AG04449 (cell line): ENCODE results near the gene JMJD1C.

Experiments
- CTCF ChIA-PET: fragments of 350-600 bp; formaldehyde crosslinking; extraction: SDS; loops from one replicate; lab custom pipeline; 2021; ENCODE audit warnings: antibody characterized with exemption; lab: Yijun Ruan, JAX
- POLR2A ChIA-PET: fragments of 400-600, 350-600 bp; formaldehyde crosslinking; extraction: SDS; loops from one replicate; lab custom pipeline; 2020; ENCODE audit warnings: antibody characterized with exemption, inconsistent platforms; lab: Yijun Ruan, JAX
- DNase-seq: peaks from one replicate; pipeline ENCODE4 v3.0.0-alpha.2; 2010; ENCODE audit warnings: low read depth, low spot score
- H3K4me3 ChIP-seq: 2 replicates; pipeline ENCODE4 v1.5.1; 2011; ENCODE audit warnings: low read depth, mild to moderate bottlenecking, control low read depth, low read length
- TF ChIP-seq, protein P1 (sequence below): IDR thresholded peaks from one replicate; pipeline ENCODE4 v1.5.1; 2011; ENCODE audit warnings: mild to moderate bottlenecking, moderate library complexity, low read length, control low read depth, inconsistent platforms; ENCODE audit not compliant: insufficient read depth; ENCODE audit errors: missing control alignments

Gene JMJD1C

GRCh38 chr10:63318491-63318890 lies 147.3 kb downstream of the JMJD1C start:
- DNase-seq, result no peak
- ChIA-PET CTCF (no interaction called here), POLR2A (no interaction called here)
- TF ChIP-seq, protein P1, sequence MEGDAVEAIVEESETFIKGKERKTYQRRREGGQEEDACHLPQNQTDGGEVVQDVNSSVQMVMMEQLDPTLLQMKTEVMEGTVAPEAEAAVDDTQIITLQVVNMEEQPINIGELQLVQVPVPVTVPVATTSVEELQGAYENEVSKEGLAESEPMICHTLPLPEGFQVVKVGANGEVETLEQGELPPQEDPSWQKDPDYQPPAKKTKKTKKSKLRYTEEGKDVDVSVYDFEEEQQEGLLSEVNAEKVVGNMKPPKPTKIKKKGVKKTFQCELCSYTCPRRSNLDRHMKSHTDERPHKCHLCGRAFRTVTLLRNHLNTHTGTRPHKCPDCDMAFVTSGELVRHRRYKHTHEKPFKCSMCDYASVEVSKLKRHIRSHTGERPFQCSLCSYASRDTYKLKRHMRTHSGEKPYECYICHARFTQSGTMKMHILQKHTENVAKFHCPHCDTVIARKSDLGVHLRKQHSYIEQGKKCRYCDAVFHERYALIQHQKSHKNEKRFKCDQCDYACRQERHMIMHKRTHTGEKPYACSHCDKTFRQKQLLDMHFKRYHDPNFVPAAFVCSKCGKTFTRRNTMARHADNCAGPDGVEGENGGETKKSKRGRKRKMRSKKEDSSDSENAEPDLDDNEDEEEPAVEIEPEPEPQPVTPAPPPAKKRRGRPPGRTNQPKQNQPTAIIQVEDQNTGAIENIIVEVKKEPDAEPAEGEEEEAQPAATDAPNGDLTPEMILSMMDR, result no peak
- no peak overlapping the region for H3K4me3 ChIP-seq

DNA sequence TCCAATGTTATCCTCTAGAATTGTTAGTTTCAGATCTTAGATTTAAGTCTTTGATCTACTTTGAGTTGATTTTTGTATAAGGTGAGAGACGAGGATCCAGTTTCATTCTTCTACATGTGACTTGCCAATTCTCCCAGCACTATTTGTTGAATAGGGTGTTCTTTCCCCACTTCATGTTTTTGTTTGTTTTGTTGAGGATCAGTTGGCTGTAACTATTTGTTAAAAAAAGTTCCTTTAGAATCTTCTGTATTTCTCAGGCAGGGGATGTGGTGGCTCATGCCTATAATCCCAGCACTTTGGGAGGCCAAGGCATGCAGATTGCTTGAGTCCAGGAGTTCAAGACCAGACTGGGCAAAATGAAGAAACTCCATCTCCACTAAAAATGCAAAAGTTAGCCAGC lies 151.8 kb downstream of the JMJD1C start:
- POLR2A ChIA-PET, result no interaction called here
- CTCF ChIA-PET, result no interaction called here
- DNase-seq, result no peak
- TF ChIP-seq, protein P1, result no peak
- H3K4me3 ChIP-seq, result no peak overlapping the region

DNA sequence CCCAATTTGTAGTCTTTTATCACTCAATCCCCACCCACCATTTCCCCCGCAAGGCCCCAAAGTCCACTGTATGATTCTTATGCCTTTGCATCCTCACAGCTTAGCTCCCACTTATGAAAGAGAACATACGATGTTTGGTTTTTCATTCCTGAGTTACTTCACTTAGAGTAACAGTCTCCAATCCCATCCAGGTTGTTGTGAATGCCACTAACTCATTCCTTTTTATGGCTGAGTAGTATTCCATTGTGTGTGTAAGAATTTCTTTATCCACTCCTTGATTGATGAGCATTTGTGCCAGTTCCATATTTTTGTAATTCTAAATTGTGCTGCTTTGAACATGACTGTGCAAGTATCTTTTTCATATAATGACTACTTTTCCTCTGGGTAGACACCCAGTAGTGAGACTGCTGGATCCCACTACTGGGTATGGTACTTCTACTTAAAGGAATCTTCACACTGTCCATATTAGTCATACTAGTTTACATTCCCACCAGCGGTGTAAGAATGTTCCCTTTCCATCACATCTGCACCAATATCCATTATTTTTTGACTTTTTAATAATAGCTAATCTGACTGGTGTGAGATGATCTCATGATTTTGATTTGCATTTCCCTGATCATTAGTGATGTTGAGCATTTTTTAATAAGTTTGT lies 152.6 kb downstream of the JMJD1C start:
- H3K4me3 ChIP-seq, result no peak overlapping the region
- no peak for DNase-seq
- ChIA-PET POLR2A (no interaction called here), CTCF (no interaction called here)
- TF ChIP-seq, protein P1, result no peak

GRCh38 chr10:63308628-63309027 lies 157.1 kb downstream of the JMJD1C start:
- ChIA-PET POLR2A (no interaction called here), CTCF (no interaction called here)
- no peak overlapping the region for H3K4me3 ChIP-seq
- DNase-seq, result no peak
- TF ChIP-seq, protein P1, result no peak

DNA sequence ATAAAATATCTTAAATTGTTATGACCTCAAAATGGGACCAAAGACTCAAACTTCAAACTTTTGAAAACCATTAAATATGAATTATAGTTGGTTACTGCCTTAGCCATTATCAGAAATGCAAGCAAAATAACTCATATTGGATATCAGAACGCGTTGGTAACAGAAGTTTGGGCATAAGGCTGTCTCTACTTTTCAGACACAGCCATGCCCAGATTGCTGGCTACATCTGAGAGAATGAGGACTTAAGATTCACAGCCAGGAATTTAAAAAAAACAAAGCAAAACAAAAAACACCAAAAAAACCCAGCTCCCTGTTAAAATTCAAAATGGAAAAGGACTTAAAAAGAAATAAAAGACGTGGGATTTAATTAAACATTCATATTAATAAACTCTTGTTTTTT lies 161.6 kb downstream of the JMJD1C start:
- POLR2A ChIA-PET, result no interaction called here
- H3K4me3 ChIP-seq, result no peak overlapping the region
- TF ChIP-seq, protein P1, result no peak
- DNase-seq, result no peak
- CTCF ChIA-PET, result interaction anchor here (1.0 kb wide), 1 partner anchor 325 kb away, joined by 3 read pairs; no protein-coding TSS in a partner anchor

- POLR2A ChIA-PET, result interaction anchor here (0.6 kb wide), 1 partner anchor 33 kb away, joined by 3 read pairs; no protein-coding TSS in a partner anchor
- H3K4me3 ChIP-seq, result no peak overlapping the region
Measured at GRCh38 chr10:63300801-63301200, 165.0 kb downstream of the JMJD1C start.

More at GRCh38 chr10:63300801-63301200, 165.0 kb downstream of the JMJD1C start:
- CTCF ChIA-PET, result interaction anchor here (0.9 kb wide), 1 partner anchor 9 kb away, joined by 3 read pairs; no protein-coding TSS in a partner anchor
- TF ChIP-seq, protein P1, result no peak
- no peak for DNase-seq
